ENCODE data around the gene TTR.

The TTR gene

GRCh38 chr18:31581498-31582197 is 10.0 kb upstream of the TTR start:
- no peak for DNase-seq

GRCh38 chr18:31583185-31583854 is 8.4 kb upstream of the TTR start:
- no peak for DNase-seq

- DNase-seq = no peak
Observed at GRCh38 chr18:31585991-31586390, 5.7 kb upstream of the TTR start.

- no peak for DNase-seq
Observed at GRCh38 chr18:31586616-31587015, 5.1 kb upstream of the TTR start.

GRCh38 chr18:31587529-31587928 is 4.1 kb upstream of the TTR start:
- no peak for DNase-seq

GRCh38 chr18:31590570-31590969 is 1.1 kb upstream of the TTR start:
- DNase-seq = no peak

- DNase-seq = no peak
Observed at GRCh38 chr18:31591113-31591512, 564 bp upstream of the TTR start.

GRCh38 chr18:31592506-31593157 is 955 bp downstream of the TTR start:
- no peak for DNase-seq

GRCh38 chr18:31595121-31595771 is 3.6 kb downstream of the TTR start:
- DNase-seq = no peak

- DNase-seq = no peak
Observed at GRCh38 chr18:31596081-31596872, 4.6 kb downstream of the TTR start.

GRCh38 chr18:31598021-31598805 is 6.5 kb downstream of the TTR start:
- no peak for DNase-seq

- DNase-seq = no peak
Observed at GRCh38 chr18:31603315-31603714, 11.6 kb downstream of the TTR start.

- DNase-seq = no peak
Observed at GRCh38 chr18:31606265-31606664, 14.6 kb downstream of the TTR start.

GRCh38 chr18:31607384-31607783 is 15.7 kb downstream of the TTR start:
- DNase-seq = no peak

GRCh38 chr18:31609886-31610285 is 18.2 kb downstream of the TTR start:
- no peak for DNase-seq

GRCh38 chr18:31610286-31611205 is 18.9 kb downstream of the TTR start:
- DNase-seq = no peak

- DNase-seq = no peak
Observed at GRCh38 chr18:31611511-31611910, 19.8 kb downstream of the TTR start.

- no peak for DNase-seq
Observed at GRCh38 chr18:31612124-31612523, 20.4 kb downstream of the TTR start.

GRCh38 chr18:31614044-31614443 is 22.4 kb downstream of the TTR start:
- DNase-seq = no peak

GRCh38 chr18:31616586-31616985 is 24.9 kb downstream of the TTR start:
- no peak for DNase-seq
